K562 (cell line): ENCODE data around the gene CASP6. TPM values are rescaled to one million over a fixed set of nuclear protein-coding genes. Genes with fewer than 3 reads are reported as not detected.

Experiments
- AFF1 ChIP-seq, 2 experiments: fragments of 450-650 bp; IDR thresholded peaks; 2 replicates each; pipeline ENCODE4 v1.6.1; 2018; ENCODE audit warnings: mild to moderate bottlenecking in 2 of 2, low read depth in 1 of 2; ENCODE audit not compliant: partially characterized antibody in 2 of 2
- ARID1B ChIP-seq: fragments of 450-650 bp; IDR thresholded peaks from 2 replicates; pipeline ENCODE4 v1.6.1; 2016; ENCODE audit warnings: antibody characterized with exemption, mild to moderate bottlenecking, inconsistent platforms
- CC2D1A ChIP-seq: fragments of 450-650 bp; IDR thresholded peaks from 2 replicates; pipeline ENCODE4 v1.6.1; 2017; ENCODE audit warnings: mild to moderate bottlenecking
- CHD1 ChIP-seq: fragments of 200-600 bp; sonication (generic); IDR thresholded peaks from one replicate; pipeline ENCODE4 v1.6.1; 2012; ENCODE audit warnings: mild to moderate bottlenecking, moderate library complexity, low read length, inconsistent platforms
- FOXK2 ChIP-seq, 2 experiments: fragments of 450-650 bp; IDR thresholded peaks in 1 of 2; conservative IDR thresholded peaks in 1 of 2; 2 replicates each; pipeline ENCODE4 v1.6.1; 2016; ENCODE audit warnings: low read depth in 2 of 2, mild to moderate bottlenecking in 1 of 2
- HSF4 ChIP-seq: fragments of 250-450 bp; sonication (Bioruptor Pico); IDR thresholded peaks from 2 replicates; pipeline ENCODE4 v2.1.2; 2022; ENCODE audit warnings: mild to moderate bottlenecking, moderate library complexity, borderline replicate concordance
- MAZ ChIP-seq, 2 experiments: fragments of 450-650 bp in 1 of 2; sonication (generic) in 1 of 2; formaldehyde crosslinking; IDR thresholded peaks in 1 of 2; conservative IDR thresholded peaks in 1 of 2; 2 replicates each; pipeline versions ENCODE4 v1.4.0 to v1.5.0; 2020; ENCODE audit warnings: mild to moderate bottlenecking in 1 of 2, missing genetic modification reagents in 1 of 2
- NFYB ChIP-seq: IDR thresholded peaks from 2 replicates; pipeline ENCODE4 v1.6.1; 2011; ENCODE audit warnings: mild to moderate bottlenecking, moderate library complexity; ENCODE audit not compliant: insufficient read length; ENCODE audit errors: extremely low read depth
- POLR2B ChIP-seq: fragments of 450-650 bp; IDR thresholded peaks from 2 replicates; pipeline ENCODE4 v1.6.1; 2018; ENCODE audit warnings: low read depth; ENCODE audit not compliant: partially characterized antibody
- SMAD2 ChIP-seq: fragments of 150-350 bp; IDR thresholded peaks from 2 replicates; pipeline ENCODE4 v1.6.1; 2014; ENCODE audit warnings: low read depth, mild to moderate bottlenecking, low read length
- STAG1 ChIP-seq: sonication (generic); formaldehyde crosslinking; IDR thresholded peaks from 2 replicates; pipeline ENCODE4 v1.5.0; 2020; ENCODE audit warnings: missing genetic modification reagents, borderline replicate concordance
- STAT5B ChIP-seq: fragments of 250-450 bp; sonication (Bioruptor Pico); IDR thresholded peaks from 2 replicates; pipeline ENCODE4 v1.8.0; 2021; ENCODE audit warnings: mild to moderate bottlenecking, inconsistent platforms
- SUPT5H ChIP-seq: fragments of 450-650 bp; IDR thresholded peaks from 2 replicates; pipeline ENCODE4 v1.6.1; 2016
- TCFL5 ChIP-seq: fragments of 250-450 bp; sonication (Bioruptor Pico); conservative IDR thresholded peaks from 2 replicates; pipeline ENCODE4 v1.6.1; 2021; ENCODE audit warnings: mild to moderate bottlenecking, moderate library complexity, matching md5 sums
- TSHZ1 ChIP-seq: fragments of 250-450 bp; sonication (Bioruptor Pico); IDR thresholded peaks from 2 replicates; pipeline ENCODE4 v1.4.0; 2020; ENCODE audit warnings: mild to moderate bottlenecking, moderate library complexity
- ZFP1 ChIP-seq: fragments of 450-650 bp; formaldehyde crosslinking; IDR thresholded peaks from 2 replicates; pipeline ENCODE4 v1.4.0; 2020; ENCODE audit warnings: mild to moderate bottlenecking, mixed read lengths
- polyA plus RNA-seq, 8 experiments: library from polyadenylated mRNA; depleted of rRNA in 4 of 8; stranded (reverse) in 5 of 8; unstranded in 3 of 8; fragments of >200 nt; fragmentation: Nextera tagmentation in 2 of 8; fragmentation: Illumina TruSeq in 1 of 8; extraction: Ambion mirVana in 2 of 8; extraction: Trizol in 1 of 8; gene quantifications; 2 replicates each; pipeline versions ENCODE4 v1.2.1 to v1.2.3, GENCODE V29; 2011 to 2014; ENCODE audit warnings: inconsistent platforms in 1 of 8, missing spikeins in 1 of 8
- total RNA-seq, 7 experiments: library from RNA; depleted of rRNA in 6 of 7; stranded (reverse); fragments of >200 nt in 6 of 7; fragmentation: Illumina TruSeq in 2 of 7; extraction: Trizol in 2 of 7; gene quantifications; 2 replicates each; pipeline versions ENCODE4 v1.2.1 to v1.2.3, GENCODE V29; 2011 to 2021; ENCODE audit warnings: low replicate concordance in 1 of 7
- TF ChIP-seq, protein P1 (sequence below): fragments of 250-450 bp; sonication (Bioruptor Pico); IDR thresholded peaks from 2 replicates; pipeline ENCODE4 v1.8.0; 2022; ENCODE audit warnings: moderate library complexity, mild to moderate bottlenecking, inconsistent platforms
- TF ChIP-seq, protein P2 (sequence below): sonication (generic); formaldehyde crosslinking; IDR thresholded peaks from 2 replicates; pipeline ENCODE4 v1.5.0; 2020; ENCODE audit warnings: missing genetic modification reagents

Gene CASP6
- total and polyA plus RNA-seq, 9 of the 15 experiments (the other 6 are each of a cell fraction or from before 2014, with no cell fraction given), result 20.8 to 72.7 (median 39.1) TPM

GRCh38 chr4:109750652-109751244 lies 47.5 kb upstream of the CASP6 start (continued):
- TF ChIP-seq MAZ (CRISPR knock-in tag; conservative IDR thresholded peaks at IDR 0.05 in 1 of 2, IDR thresholded peaks at IDR 0.05 in 1 of 2) (no peak), POLR2B (no peak), HSF4 (CRISPR knock-in tag) (no peak), CC2D1A (no peak), STAT5B (CRISPR knock-in tag) (no peak), SMAD2 (no peak), TSHZ1 (CRISPR knock-in tag) (no peak), ARID1B (peak; percentile 60), AFF1 (IDR thresholded peaks at IDR 0.05; ENCODE audit: low read depth in 1 of 2, partially characterized antibody in 2 of 2) (no peak), TCFL5 (CRISPR knock-in tag) (no peak), SUPT5H (no peak), NFYB (no peak), CHD1 (no peak), ZFP1 (CRISPR knock-in tag) (no peak), STAG1 (no peak), FOXK2 (conservative IDR thresholded peaks at IDR 0.05 in 1 of 2, IDR thresholded peaks at IDR 0.05 in 1 of 2; ENCODE audit: low read depth in 2 of 2) (no peak)
- TF ChIP-seq, protein P1, sequence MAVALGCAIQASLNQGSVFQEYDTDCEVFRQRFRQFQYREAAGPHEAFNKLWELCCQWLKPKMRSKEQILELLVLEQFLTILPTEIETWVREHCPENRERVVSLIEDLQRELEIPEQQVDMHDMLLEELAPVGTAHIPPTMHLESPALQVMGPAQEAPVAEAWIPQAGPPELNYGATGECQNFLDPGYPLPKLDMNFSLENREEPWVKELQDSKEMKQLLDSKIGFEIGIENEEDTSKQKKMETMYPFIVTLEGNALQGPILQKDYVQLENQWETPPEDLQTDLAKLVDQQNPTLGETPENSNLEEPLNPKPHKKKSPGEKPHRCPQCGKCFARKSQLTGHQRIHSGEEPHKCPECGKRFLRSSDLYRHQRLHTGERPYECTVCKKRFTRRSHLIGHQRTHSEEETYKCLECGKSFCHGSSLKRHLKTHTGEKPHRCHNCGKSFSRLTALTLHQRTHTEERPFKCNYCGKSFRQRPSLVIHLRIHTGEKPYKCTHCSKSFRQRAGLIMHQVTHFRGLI (CRISPR knock-in tag), result no peak
- TF ChIP-seq, protein P2, sequence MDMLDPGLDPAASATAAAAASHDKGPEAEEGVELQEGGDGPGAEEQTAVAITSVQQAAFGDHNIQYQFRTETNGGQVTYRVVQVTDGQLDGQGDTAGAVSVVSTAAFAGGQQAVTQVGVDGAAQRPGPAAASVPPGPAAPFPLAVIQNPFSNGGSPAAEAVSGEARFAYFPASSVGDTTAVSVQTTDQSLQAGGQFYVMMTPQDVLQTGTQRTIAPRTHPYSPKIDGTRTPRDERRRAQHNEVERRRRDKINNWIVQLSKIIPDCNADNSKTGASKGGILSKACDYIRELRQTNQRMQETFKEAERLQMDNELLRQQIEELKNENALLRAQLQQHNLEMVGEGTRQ, result no peak
